HepG2 (cell line): Measurements from ENCODE around the gene U2AF1L4. TPM values are rescaled to one million over a fixed set of nuclear protein-coding genes. Genes with fewer than 3 reads are reported as not detected.

Experiments
- ATAC-seq: fragments of 200-7000 bp; cut with Tn5 transposase; 3 replicates; pipeline ENCODE4 v1.9.1; 2020; ENCODE audit warnings: mild to moderate bottlenecking, moderate library complexity
- BruUV-seq: library from RNA; stranded (reverse); fragments of 400-500 nt; replicated peaks from 2 replicates; lab custom pipeline; 2021; lab: Mats Ljungman, UMichigan
- CTCF ChIA-PET: fragments of 300-600 bp; formaldehyde crosslinking; extraction: SDS; loops from one replicate; lab custom pipeline; 2021; ENCODE audit warnings: low total read pairs, inconsistent platforms, low intra/inter-chr PET ratio; lab: Yijun Ruan, JAX
- POLR2A ChIA-PET: fragments of 350-600 bp; sonication (Branson Sonifier 250); formaldehyde crosslinking; loops from one replicate; lab custom pipeline; 2020; ENCODE audit warnings: antibody characterized with exemption, inconsistent platforms; lab: Yijun Ruan, JAX
- DNase-seq: peaks from one replicate; pipeline ENCODE4 v3.0.0-alpha.2; 2015; ENCODE audit warnings: low spot score
- FAIRE-seq: peaks from 3 replicates; lab custom pipeline; 2011; peaks lifted over from hg19 to GRCh38; lab: Jason Lieb, UNC
- H2AFZ ChIP-seq: one replicate; pipeline ENCODE4 v1.6.1; 2011; ENCODE audit warnings: low read length, inconsistent platforms
- H3K27ac ChIP-seq: fragments of 300-600 bp; 3 replicates; pipeline ENCODE4 v1.8.0; 2011; ENCODE audit warnings: mixed run types, mild to moderate bottlenecking, mixed read lengths, low read length, inconsistent platforms; ENCODE audit not compliant: insufficient read depth; ENCODE audit errors: extremely low read length
- H3K27me3 ChIP-seq, 2 experiments: fragments of 200-600 bp in 1 of 2; 2 replicates in 1 of 2; 3 replicates in 1 of 2; pipeline versions ENCODE4 v1.6.0 to v1.8.0; 2011; ENCODE audit warnings: low read length in 2 of 2, mild to moderate bottlenecking in 2 of 2, moderate library complexity in 2 of 2, inconsistent platforms in 1 of 2; ENCODE audit not compliant: insufficient read depth in 2 of 2, control insufficient read depth in 1 of 2
- H3K36me3 ChIP-seq, 2 experiments: fragments of 200-600 bp in 1 of 2; replicated peaks in 1 of 2; 2 replicates in 1 of 2; 3 replicates in 1 of 2; pipeline versions ENCODE4 v1.5.1 to v1.8.0; 2011; ENCODE audit warnings: low read length in 2 of 2, inconsistent platforms in 1 of 2; ENCODE audit not compliant: insufficient read depth in 2 of 2, control insufficient read depth in 1 of 2
- H3K4me1 ChIP-seq: 2 replicates; pipeline ENCODE4 v1.5.1; 2012; ENCODE audit warnings: low read length, inconsistent platforms; ENCODE audit not compliant: insufficient read depth
- H3K4me2 ChIP-seq: 2 replicates; pipeline ENCODE4 v1.6.0; 2011; ENCODE audit warnings: low read depth, low read length, inconsistent platforms
- H3K4me3 ChIP-seq, 3 experiments: fragments of 200-600 bp in 1 of 3; sonication (generic), shearing (Covaris generic) in 1 of 3; replicated peaks in 1 of 3; 2 replicates each; pipeline ENCODE4 v1.5.1; 2011 to 2016; ENCODE audit warnings: low read length in 3 of 3, inconsistent platforms in 2 of 3, low read depth in 2 of 3, mild to moderate bottlenecking in 2 of 3, control low read depth in 1 of 3, mixed read lengths in 1 of 3; ENCODE audit not compliant: insufficient read depth in 1 of 3
- H3K79me2 ChIP-seq: one replicate; pipeline ENCODE4 v1.6.1; 2011; ENCODE audit warnings: low read length, inconsistent platforms; ENCODE audit not compliant: insufficient read depth
- H3K9ac ChIP-seq: 2 replicates; pipeline ENCODE4 v1.6.0; 2011; ENCODE audit warnings: mild to moderate bottlenecking, low read depth, low read length, inconsistent platforms; ENCODE audit not compliant: insufficient read depth
- H3K9me3 ChIP-seq: 2 replicates; pipeline ENCODE4 v1.5.1; 2012; ENCODE audit warnings: mild to moderate bottlenecking, low read length
- H4K20me1 ChIP-seq: 2 replicates; pipeline ENCODE4 v1.6.0; 2011; ENCODE audit warnings: inconsistent platforms, mild to moderate bottlenecking, low read length, moderate library complexity; ENCODE audit not compliant: insufficient read depth
- EHMT2 ChIP-seq: fragments of 200-600 bp; sonication (generic); IDR thresholded peaks from 2 replicates; pipeline ENCODE4 v1.7.0; 2017; ENCODE audit warnings: antibody characterized with exemption, low read depth, low read length, borderline replicate concordance
- PATZ1 ChIP-seq: sonication (generic); formaldehyde crosslinking; IDR thresholded peaks from 2 replicates; pipeline ENCODE4 v1.4.0; 2020; ENCODE audit warnings: missing genetic modification reagents
- SMARCE1 ChIP-seq: fragments of 450-650 bp; IDR thresholded peaks from 2 replicates; pipeline ENCODE4 v1.6.1; 2017; ENCODE audit warnings: borderline replicate concordance
- ZHX1 ChIP-seq: sonication (generic); formaldehyde crosslinking; IDR thresholded peaks from 2 replicates; pipeline ENCODE4 v1.8.1; 2022; ENCODE audit warnings: low read depth, mild to moderate bottlenecking, missing genetic modification reagents
- ZSCAN29 ChIP-seq: sonication (generic); formaldehyde crosslinking; conservative IDR thresholded peaks from 2 replicates; pipeline ENCODE4 v1.4.0; 2020; ENCODE audit warnings: mild to moderate bottlenecking, missing genetic modification reagents
- WGBS: methylation state at CpG from one replicate; pipeline ENCODE4 v1.1.6; 2017; ENCODE audit warnings: low lambda C conversion rate; 5-methylcytosine and 5-hydroxymethylcytosine counted together
- in situ Hi-C: cut with HindIII; loops from 2 replicates; pipeline ENCODE4 v1.10.0; 2017; ENCODE audit warnings: low pct_unique_long_range_greater_than_20kb; ENCODE audit not compliant: extremely low pct_ligation_motif_present
- intact Hi-C: fragments of 100-400 bp; cut with micrococcal nuclease; formaldehyde crosslinking; loops from one replicate; pipeline ENCODE4 v1.10.0; 2022; ENCODE audit not compliant: unreplicated experiment
- polyA plus RNA-seq, 8 experiments: library from polyadenylated mRNA; depleted of rRNA in 3 of 8; stranded (reverse) in 7 of 8; unstranded in 1 of 8; fragments of >200 nt; fragmentation: Illumina TruSeq in 4 of 8; extraction: Trizol in 4 of 8; gene quantifications; 2 replicates each; pipeline versions ENCODE4 v1.2.1 to v1.2.3, GENCODE V29; 2011 to 2016; ENCODE audit warnings: low read depth in 4 of 8, missing spikeins in 1 of 8, mixed read lengths in 1 of 8; ENCODE audit not compliant: insufficient read depth in 1 of 8
- total RNA-seq, 5 experiments: library from RNA; depleted of rRNA; stranded (reverse); fragments of >200 nt; fragmentation: Illumina TruSeq; extraction: Trizol; gene quantifications; 2 replicates each; pipeline ENCODE4 v1.2.3, GENCODE V29; 2016; ENCODE audit warnings: low read depth in 1 of 5

U2AF1L4 gene
- total and polyA plus RNA-seq, 2 of the 13 experiments (the other 11 are each of a cell fraction or from before 2014, with no cell fraction given), result 7.9 to 15.4 TPM

GRCh38 chr19:35710784-35711723, 34.2 kb downstream of the U2AF1L4 start:
- ATAC-seq, result no peak
- peaks cover 21% of the 10 kb centered on the region for H3K4me1 ChIP-seq
- no peak for TF ChIP-seq ZHX1 (CRISPR knock-in tag)
- no peak for TF ChIP-seq ZSCAN29 (CRISPR knock-in tag)
- no peak for TF ChIP-seq EHMT2
- TF ChIP-seq PATZ1 (CRISPR knock-in tag), result no peak
- TF ChIP-seq SMARCE1, result no peak
- no peak overlapping the region for H3K4me3 ChIP-seq
- H3K36me3 ChIP-seq, result no peaks in the 10 kb centered on the region
- in situ Hi-C loops, result no loop called here
- H3K9ac ChIP-seq, result no peak overlapping the region
- no peak overlapping the region for H3K27ac ChIP-seq
- no peak overlapping the region for H2AFZ ChIP-seq
- WGBS, result 43% methylated on average over 12 of the region's 13 CpGs
- intact Hi-C loops, result no loop called here
- no peak for DNase-seq
- POLR2A ChIA-PET, result interaction anchor here (5.0 kb wide), 1 partner anchor 8 kb away, joined by 23 read pairs; no protein-coding TSS in a partner anchor
- CTCF ChIA-PET, result no interaction called here
- no TSS peak for BruUV-seq
- no peaks in the 10 kb centered on the region for H3K9me3 ChIP-seq
- no peaks in the 10 kb centered on the region for H4K20me1 ChIP-seq
- H3K4me2 ChIP-seq, result no peak overlapping the region
- no peaks in the 10 kb centered on the region for H3K79me2 ChIP-seq
- H3K27me3 ChIP-seq, result no peaks in the 10 kb centered on the region; a peak in 1 of 5 replicates
- no peak for FAIRE-seq
